ENCODE results near the gene STAU1. TPM values are rescaled to one million over a fixed set of nuclear protein-coding genes. Genes with fewer than 3 reads are reported as not detected.

The STAU1 gene
- total and polyA plus RNA-seq, 2 experiments from 2014 or later: 62.6 to 70.1 TPM

- Histone ChIP-seq H3K36me3 (no peaks in the 10 kb centered on the region), H3K27ac (peak overlapping the region; percentile 72), H3K27me3 (no peaks in the 10 kb centered on the region), H3K4me1 (ENCODE audit: low read depth) (peaks cover 12% of the 10 kb centered on the region), H3K4me3 (no peak overlapping the region), H3K9me3 (ENCODE audit: low read depth) (no peaks in the 10 kb centered on the region)
- DNase-seq (ENCODE audit: low read depth in 1 of 2, low spot score in 1 of 2): peak in 1 of 2 donors; percentile 3
- no peak for TF ChIP-seq CTCF (IDR thresholded peaks at IDR 0.05; ENCODE audit: low read depth, low read length)
These were observed 8.5 kb downstream of the STAU1 start for GRCh38 chr20:49179368-49180277.

GRCh38 chr20:49174183-49174582, 14.0 kb downstream of the STAU1 start:
- TF ChIP-seq CTCF (IDR thresholded peaks at IDR 0.05; ENCODE audit: low read depth, low read length): no peak
- no peak for DNase-seq (ENCODE audit: low read depth in 1 of 2, low spot score in 1 of 2)

GRCh38 chr20:49172413-49172812, 15.7 kb downstream of the STAU1 start:
- H3K9me3 ChIP-seq (ENCODE audit: low read depth): no peaks in the 10 kb centered on the region
- no peak for TF ChIP-seq CTCF (IDR thresholded peaks at IDR 0.05; ENCODE audit: low read depth, low read length)
- no peak overlapping the region for H3K27ac ChIP-seq
- peaks cover 9% of the 10 kb centered on the region for H3K4me1 ChIP-seq (ENCODE audit: low read depth)
- no peak overlapping the region for H3K4me3 ChIP-seq
- H3K27me3 ChIP-seq: no peaks in the 10 kb centered on the region
- DNase-seq (ENCODE audit: low read depth in 1 of 2, low spot score in 1 of 2): no peak
- peaks cover 11% of the 10 kb centered on the region for H3K36me3 ChIP-seq

More at GRCh38 chr20:49174183-49174582, 14.0 kb downstream of the STAU1 start:
- Histone ChIP-seq H3K4me3 (no peak overlapping the region), H3K27ac (no peak overlapping the region), H3K9me3 (ENCODE audit: low read depth) (no peaks in the 10 kb centered on the region), H3K27me3 (no peaks in the 10 kb centered on the region), H3K36me3 (peaks cover 11% of the 10 kb centered on the region), H3K4me1 (ENCODE audit: low read depth) (no peaks in the 10 kb centered on the region)

GRCh38 chr20:49171909-49172308, 16.2 kb downstream of the STAU1 start:
- no peaks in the 10 kb centered on the region for H3K27me3 ChIP-seq
- peaks cover 11% of the 10 kb centered on the region for H3K36me3 ChIP-seq
- H3K4me3 ChIP-seq: no peak overlapping the region
- H3K27ac ChIP-seq: no peak overlapping the region
- no peaks in the 10 kb centered on the region for H3K9me3 ChIP-seq (ENCODE audit: low read depth)
- no peak for TF ChIP-seq CTCF (IDR thresholded peaks at IDR 0.05; ENCODE audit: low read depth, low read length)
- H3K4me1 ChIP-seq (ENCODE audit: low read depth): peaks cover 12% of the 10 kb centered on the region
- peak in 1 of 2 donors; percentile 15 for DNase-seq (ENCODE audit: low read depth in 1 of 2, low spot score in 1 of 2)

DNA sequence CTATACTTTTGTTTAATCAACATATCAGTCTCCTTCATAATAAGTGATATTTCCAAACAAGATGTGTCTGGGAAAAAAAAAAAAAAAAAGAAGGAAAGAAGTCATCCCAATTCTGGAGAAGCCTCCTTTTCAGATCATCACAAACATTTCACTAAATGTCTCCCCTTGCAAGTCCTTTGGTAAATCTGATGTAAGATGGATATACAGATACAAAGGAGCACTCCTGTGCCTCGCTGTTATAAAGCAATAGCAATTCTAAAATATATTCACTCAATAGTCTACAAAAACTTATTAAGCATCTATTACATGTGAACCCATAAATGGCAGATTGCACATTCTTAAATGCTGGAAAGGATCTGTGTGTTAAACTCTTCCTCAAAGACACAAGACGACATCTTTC, 17.4 kb downstream of the STAU1 start:
- Histone ChIP-seq H3K27ac (no peak overlapping the region), H3K27me3 (no peaks in the 10 kb centered on the region), H3K4me1 (ENCODE audit: low read depth) (peaks cover 12% of the 10 kb centered on the region), H3K9me3 (ENCODE audit: low read depth) (no peaks in the 10 kb centered on the region), H3K36me3 (peaks cover 12% of the 10 kb centered on the region), H3K4me3 (no peak overlapping the region)
- no peak for TF ChIP-seq CTCF (IDR thresholded peaks at IDR 0.05; ENCODE audit: low read depth, low read length)
- no peak for DNase-seq (ENCODE audit: low read depth in 1 of 2, low spot score in 1 of 2)

All from cardiac muscle cell (in vitro differentiated cells and primary cell).